Spleen (tissue), 11 donors: ENCODE measurements around the gene GABRG3. TPM values are rescaled to one million over a fixed set of nuclear protein-coding genes. Genes with fewer than 3 reads are reported as not detected.

Source experiments
- DNase-seq: peaks from one replicate; pipeline ENCODE4 v3.0.0-alpha.2; 2020
- H3K27ac ChIP-seq, 8 donors: fragments of 200-600 bp; sonication (generic) in 7 of 8; 1 replicate in 4 of 8; 2 replicates in 4 of 8; pipeline versions ENCODE4 v1.5.0 to v1.8.0; 2016 to 2021; ENCODE audit warnings: inconsistent platforms in 4 of 8, mild to moderate bottlenecking in 4 of 8, moderate library complexity in 1 of 8
- H3K27me3 ChIP-seq, 7 donors: fragments of 200-600 bp; sonication (generic) in 6 of 7; replicated peaks in 1 of 7; 1 replicate in 4 of 7; 2 replicates in 3 of 7; pipeline versions ENCODE4 v1.5.0 to v1.8.0; 2016 to 2021; ENCODE audit warnings: inconsistent platforms in 3 of 7, mild to moderate bottlenecking in 1 of 7
- H3K36me3 ChIP-seq, 6 donors: fragments of 200-600 bp; sonication (generic) in 5 of 6; 1 replicate in 4 of 6; 2 replicates in 2 of 6; pipeline versions ENCODE4 v1.5.0 to v1.8.0; 2016 to 2021; ENCODE audit warnings: inconsistent platforms in 2 of 6
- H3K4me1 ChIP-seq, 6 donors: fragments of 200-600 bp; sonication (generic) in 5 of 6; 1 replicate in 3 of 6; 2 replicates in 3 of 6; pipeline versions ENCODE4 v1.5.0 to v1.8.0; 2016 to 2021; ENCODE audit warnings: inconsistent platforms in 3 of 6
- H3K4me3 ChIP-seq, 8 donors: fragments of 200-600 bp; sonication (generic) in 7 of 8; 1 replicate in 4 of 8; 2 replicates in 4 of 8; pipeline versions ENCODE4 v1.5.0 to v1.8.0; 2016 to 2021; ENCODE audit warnings: inconsistent platforms in 4 of 8, mild to moderate bottlenecking in 4 of 8, moderate library complexity in 2 of 8
- H3K9me3 ChIP-seq, 8 donors: fragments of 200-600 bp; sonication (generic) in 7 of 8; 1 replicate in 4 of 8; 2 replicates in 4 of 8; pipeline versions ENCODE4 v1.5.0 to v1.8.0; 2016 to 2021; ENCODE audit warnings: inconsistent platforms in 4 of 8
- POLR2A ChIP-seq, 3 donors: fragments of 450-650 bp; IDR thresholded peaks; one replicate each; pipeline ENCODE4 v1.5.1; 2017; ENCODE audit warnings: antibody characterized with exemption in 3 of 3, mild to moderate bottlenecking in 1 of 3
- POLR2AphosphoS5 ChIP-seq, 3 donors: sonication (generic); formaldehyde crosslinking; IDR thresholded peaks; one replicate each; pipeline ENCODE4 v1.5.1; 2017; ENCODE audit warnings: antibody characterized with exemption in 3 of 3
- WGBS, 5 donors: extraction: QIAGEN DNeasy Blood & Tissue Kit in 3 of 5; methylation state at CpG; one replicate each; pipeline versions ENCODE4 v1.1.5 to v1.1.7; 2013 to 2018; 5-methylcytosine and 5-hydroxymethylcytosine counted together
- intact Hi-C: fragments of 100-400 bp; cut with DNase I; formaldehyde crosslinking; loops from one replicate; pipeline ENCODE4 v1.15.0; 2023; ENCODE audit warnings: low total_unique reads
- polyA plus RNA-seq, 3 donors: library from polyadenylated mRNA; stranded (reverse); fragments of 200-250 nt; gene quantifications; one replicate each; pipeline ENCODE4 v1.2.1, GENCODE V29; 2013
- total RNA-seq, 7 donors: library from RNA; depleted of rRNA in 3 of 7; stranded (reverse); fragments of >200 nt in 3 of 7; fragmentation: NEBNext Ultra II Directional in 4 of 7; extraction: Animal tissue kit (Norgen Biotek cat#: 25700) in 4 of 7; gene quantifications; one replicate each; pipeline versions ENCODE4 v1.1.0 to v1.2.1, GENCODE V29; 2016 to 2021
- TF ChIP-seq, protein P1 (sequence below), 11 experiments: fragments of 200-600 bp in 7 of 11; fragments of 450-650 bp in 4 of 11; sonication (generic) in 4 of 11; IDR thresholded peaks in 8 of 11; conservative IDR thresholded peaks in 3 of 11; 1 replicate in 7 of 11; 2 replicates in 4 of 11; pipeline versions ENCODE4 v1.4.0 to v1.8.0; 2016 to 2021; ENCODE audit warnings: antibody characterized with exemption in 11 of 11, inconsistent platforms in 4 of 11, mild to moderate bottlenecking in 1 of 11
- donor health status: healthy with polysubstance abuse.
- donor health status: DM: no; HTN: no; CAD: no; lungs with moderate emphysema.
- donor health status: DM: no; HTN: no; CAD: no.
- donor health status: Bipolar disorder and iron deficiency.
- donor health status: healthy.
- donor health status: DM: no; HTN: no; CAD: no.
- donor health status: DM: yes; HTN: yes; CAD: no.

The GABRG3 gene
- total and polyA plus RNA-seq, 10 donors, result 0.14 to 19.6 (median 1.6) TPM

DNA sequence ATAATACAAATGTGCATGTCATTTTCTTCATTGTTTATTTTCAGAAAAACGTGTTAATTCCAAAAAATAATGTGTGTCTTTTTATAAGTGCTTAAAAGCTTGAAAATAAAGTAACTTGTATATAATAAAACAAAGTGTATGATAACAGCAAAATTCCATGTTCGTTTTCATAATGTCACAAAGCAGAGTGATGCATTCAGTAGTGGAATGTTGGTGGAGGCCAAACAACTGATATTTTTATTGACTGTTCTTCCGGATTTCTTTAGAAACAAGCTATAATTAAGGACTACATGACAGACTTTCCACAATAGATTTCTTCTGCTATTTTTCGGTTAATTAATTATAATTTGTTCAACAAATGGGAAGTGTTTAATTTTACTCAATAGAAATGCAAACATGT, 412.7 kb downstream of the GABRG3 start:
- H3K9me3 ChIP-seq, result peaks cover 0 to 37% (median 9%) of the 10 kb centered on the region in 8 donors
- intact Hi-C loops, result no loop called here
- no peak for TF ChIP-seq POLR2A (IDR thresholded peaks at IDR 0.05)
- TF ChIP-seq, protein P1, sequence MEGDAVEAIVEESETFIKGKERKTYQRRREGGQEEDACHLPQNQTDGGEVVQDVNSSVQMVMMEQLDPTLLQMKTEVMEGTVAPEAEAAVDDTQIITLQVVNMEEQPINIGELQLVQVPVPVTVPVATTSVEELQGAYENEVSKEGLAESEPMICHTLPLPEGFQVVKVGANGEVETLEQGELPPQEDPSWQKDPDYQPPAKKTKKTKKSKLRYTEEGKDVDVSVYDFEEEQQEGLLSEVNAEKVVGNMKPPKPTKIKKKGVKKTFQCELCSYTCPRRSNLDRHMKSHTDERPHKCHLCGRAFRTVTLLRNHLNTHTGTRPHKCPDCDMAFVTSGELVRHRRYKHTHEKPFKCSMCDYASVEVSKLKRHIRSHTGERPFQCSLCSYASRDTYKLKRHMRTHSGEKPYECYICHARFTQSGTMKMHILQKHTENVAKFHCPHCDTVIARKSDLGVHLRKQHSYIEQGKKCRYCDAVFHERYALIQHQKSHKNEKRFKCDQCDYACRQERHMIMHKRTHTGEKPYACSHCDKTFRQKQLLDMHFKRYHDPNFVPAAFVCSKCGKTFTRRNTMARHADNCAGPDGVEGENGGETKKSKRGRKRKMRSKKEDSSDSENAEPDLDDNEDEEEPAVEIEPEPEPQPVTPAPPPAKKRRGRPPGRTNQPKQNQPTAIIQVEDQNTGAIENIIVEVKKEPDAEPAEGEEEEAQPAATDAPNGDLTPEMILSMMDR (IDR thresholded peaks at IDR 0.05 in 8 of 11, conservative IDR thresholded peaks at IDR 0.05 in 3 of 11), result no peak
- TF ChIP-seq POLR2AphosphoS5 (IDR thresholded peaks at IDR 0.05), result no peak
- WGBS, 5 donors, result 61 to 78% (median 72%) methylated on average over 4 of the region's 4 CpGs
- no peak overlapping the region for H3K27ac ChIP-seq
- no peaks in the 10 kb centered on the region for H3K27me3 ChIP-seq
- H3K4me1 ChIP-seq, result no peaks in the 10 kb centered on the region
- no peak for DNase-seq
- no peaks in the 10 kb centered on the region for H3K36me3 ChIP-seq
- H3K4me3 ChIP-seq, result no peak overlapping the region

DNA sequence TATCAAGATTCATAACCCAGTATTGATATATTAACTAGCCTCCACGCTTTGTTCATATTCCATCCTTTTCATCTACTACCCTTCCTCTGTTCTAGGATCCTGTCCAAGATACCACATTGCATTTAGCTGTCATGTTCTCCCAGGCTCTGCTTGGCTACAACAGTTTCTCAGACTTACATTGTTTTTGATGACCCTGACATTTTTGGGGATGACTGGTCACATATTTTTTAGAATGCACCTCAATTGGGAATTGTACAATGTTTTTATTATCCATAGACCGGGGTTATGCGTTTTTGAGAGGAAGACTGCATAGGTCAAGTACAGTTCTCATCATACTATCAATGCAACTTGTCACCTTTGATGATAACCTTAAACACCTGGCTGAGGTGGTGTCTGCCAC, 421.2 kb downstream of the GABRG3 start:
- Histone ChIP-seq H3K4me1 (no peaks in the 10 kb centered on the region), H3K27ac (no peak overlapping the region), H3K9me3 (peaks cover 0 to 29% (median 16%) of the 10 kb centered on the region in 8 donors), H3K27me3 (no peaks in the 10 kb centered on the region), H3K36me3 (no peaks in the 10 kb centered on the region), H3K4me3 (no peak overlapping the region)
- no peak for DNase-seq
- 75 to 93% (median 83%) methylated on average over 3 of the region's 3 CpGs for WGBS, 5 donors
- no peak for TF ChIP-seq POLR2A (IDR thresholded peaks at IDR 0.05)
- TF ChIP-seq, protein P1 (IDR thresholded peaks at IDR 0.05 in 8 of 11, conservative IDR thresholded peaks at IDR 0.05 in 3 of 11), result no peak
- TF ChIP-seq POLR2AphosphoS5 (IDR thresholded peaks at IDR 0.05), result no peak
- intact Hi-C loops, result no loop called here

DNA sequence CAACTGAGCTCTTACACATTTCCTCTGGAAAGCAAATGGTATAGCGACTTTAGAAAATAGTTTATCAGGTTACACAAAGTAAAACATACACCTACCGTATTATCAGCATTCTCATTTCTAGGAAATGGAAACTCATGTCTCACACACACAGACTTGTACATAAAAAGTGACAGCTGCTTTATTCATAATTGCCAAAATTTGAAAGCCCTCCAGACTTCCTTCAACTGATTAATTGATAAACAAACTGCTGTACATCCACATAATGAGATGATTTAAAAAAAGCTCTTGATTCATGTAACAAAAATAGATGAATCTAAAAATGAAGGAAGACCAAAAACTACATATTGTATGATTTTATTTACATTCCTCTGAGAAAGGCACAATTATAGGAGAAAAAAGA, 425.5 kb downstream of the GABRG3 start:
- Histone ChIP-seq H3K27ac (no peak overlapping the region), H3K27me3 (no peaks in the 10 kb centered on the region), H3K9me3 (peaks cover 0 to 26% (median 14%) of the 10 kb centered on the region in 8 donors), H3K36me3 (no peaks in the 10 kb centered on the region), H3K4me3 (no peak overlapping the region), H3K4me1 (no peaks in the 10 kb centered on the region)
- intact Hi-C loops, result no loop called here
- TF ChIP-seq POLR2AphosphoS5 (IDR thresholded peaks at IDR 0.05), result no peak
- TF ChIP-seq POLR2A (IDR thresholded peaks at IDR 0.05), result no peak
- TF ChIP-seq, protein P1 (IDR thresholded peaks at IDR 0.05 in 8 of 11, conservative IDR thresholded peaks at IDR 0.05 in 3 of 11), result no peak
- WGBS, 5 donors, result 55 to 83% (median 78%) methylated on average over 2 of the region's 2 CpGs
- no peak for DNase-seq

DNA sequence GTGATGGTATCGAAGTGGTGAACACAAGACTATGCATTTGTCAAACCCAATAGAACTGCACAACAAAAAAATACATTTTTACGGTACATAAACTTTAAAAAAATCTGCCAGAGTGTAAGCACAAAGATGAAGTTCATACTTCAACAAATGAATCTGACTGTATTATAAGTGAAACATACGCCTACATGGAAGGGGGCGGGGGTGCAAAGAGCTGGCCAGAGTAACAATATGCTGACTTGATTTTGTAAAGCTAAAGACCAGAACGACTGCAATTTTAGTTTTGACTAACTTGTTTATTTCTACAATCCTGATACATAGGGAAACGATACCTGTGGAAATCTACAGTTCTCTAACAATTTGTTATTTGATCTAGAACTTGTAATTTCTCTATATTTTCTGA, 426.0 kb downstream of the GABRG3 start:
- H3K27me3 ChIP-seq, result no peaks in the 10 kb centered on the region
- H3K27ac ChIP-seq, result no peak overlapping the region
- no peaks in the 10 kb centered on the region for H3K36me3 ChIP-seq
- H3K4me1 ChIP-seq, result no peaks in the 10 kb centered on the region
- H3K4me3 ChIP-seq, result no peak overlapping the region
- no peak for DNase-seq
- intact Hi-C loops, result no loop called here
- TF ChIP-seq POLR2AphosphoS5 (IDR thresholded peaks at IDR 0.05) (no peak), POLR2A (IDR thresholded peaks at IDR 0.05) (no peak)
- TF ChIP-seq, protein P1 (IDR thresholded peaks at IDR 0.05 in 8 of 11, conservative IDR thresholded peaks at IDR 0.05 in 3 of 11), result no peak
- 84 to 93% (median 85%) methylated on average over 6 of the region's 6 CpGs for WGBS, 5 donors
- peaks cover 0 to 26% (median 14%) of the 10 kb centered on the region in 8 donors for H3K9me3 ChIP-seq
